ENCODE results near the gene OGDHL.
"Not testable (repeated sequence)": the region's sequence is repeated elsewhere in the genome, so short reads cannot be mapped to it uniquely, and the experiment has no call there.

Gene OGDHL

DNA sequence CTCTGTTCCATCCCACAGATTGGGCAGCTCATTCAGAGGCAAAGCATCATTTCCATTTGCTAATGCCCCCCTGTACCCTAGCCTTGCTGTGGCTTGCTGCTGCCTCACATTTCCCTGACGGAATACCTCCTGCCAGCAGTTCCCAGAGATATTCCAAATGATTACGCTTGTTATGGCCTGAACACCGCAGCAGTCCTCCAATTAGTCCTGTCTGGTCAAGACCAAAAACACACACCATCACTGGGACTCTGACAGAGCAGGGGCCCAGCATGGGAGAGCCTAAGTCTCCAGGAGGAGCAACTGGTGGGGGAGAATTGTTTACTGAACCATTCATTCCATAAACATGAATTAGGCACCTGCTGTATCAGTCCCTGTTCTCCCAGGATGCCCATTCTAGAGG lies 6.1 kb downstream of the OGDHL start:
- FAIRE-seq = no peak

GRCh38 chr10:49754951-49755350 lies 7.2 kb downstream of the OGDHL start:
- not testable (repeated sequence) for FAIRE-seq

DNA sequence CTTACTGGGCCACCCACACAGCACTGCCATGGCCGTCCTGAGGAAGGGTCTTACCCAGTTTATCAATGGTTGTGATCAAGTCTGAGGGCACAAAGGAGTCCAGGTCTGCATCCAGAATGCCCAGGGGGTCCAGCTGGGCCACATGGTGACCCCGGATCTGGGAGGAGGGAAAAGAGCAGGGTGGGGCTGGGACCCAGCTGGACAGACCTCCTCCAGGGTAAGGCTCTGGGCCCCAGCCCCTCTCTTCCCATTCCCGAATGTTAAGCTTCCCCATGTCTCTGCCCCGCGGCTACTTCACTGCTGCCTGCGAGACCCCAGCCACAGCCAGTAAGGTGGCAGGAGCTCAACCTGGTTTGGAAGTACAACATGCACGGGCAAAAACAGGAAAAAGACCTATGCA lies 9.5 kb downstream of the OGDHL start:
- no peak for FAIRE-seq

DNA sequence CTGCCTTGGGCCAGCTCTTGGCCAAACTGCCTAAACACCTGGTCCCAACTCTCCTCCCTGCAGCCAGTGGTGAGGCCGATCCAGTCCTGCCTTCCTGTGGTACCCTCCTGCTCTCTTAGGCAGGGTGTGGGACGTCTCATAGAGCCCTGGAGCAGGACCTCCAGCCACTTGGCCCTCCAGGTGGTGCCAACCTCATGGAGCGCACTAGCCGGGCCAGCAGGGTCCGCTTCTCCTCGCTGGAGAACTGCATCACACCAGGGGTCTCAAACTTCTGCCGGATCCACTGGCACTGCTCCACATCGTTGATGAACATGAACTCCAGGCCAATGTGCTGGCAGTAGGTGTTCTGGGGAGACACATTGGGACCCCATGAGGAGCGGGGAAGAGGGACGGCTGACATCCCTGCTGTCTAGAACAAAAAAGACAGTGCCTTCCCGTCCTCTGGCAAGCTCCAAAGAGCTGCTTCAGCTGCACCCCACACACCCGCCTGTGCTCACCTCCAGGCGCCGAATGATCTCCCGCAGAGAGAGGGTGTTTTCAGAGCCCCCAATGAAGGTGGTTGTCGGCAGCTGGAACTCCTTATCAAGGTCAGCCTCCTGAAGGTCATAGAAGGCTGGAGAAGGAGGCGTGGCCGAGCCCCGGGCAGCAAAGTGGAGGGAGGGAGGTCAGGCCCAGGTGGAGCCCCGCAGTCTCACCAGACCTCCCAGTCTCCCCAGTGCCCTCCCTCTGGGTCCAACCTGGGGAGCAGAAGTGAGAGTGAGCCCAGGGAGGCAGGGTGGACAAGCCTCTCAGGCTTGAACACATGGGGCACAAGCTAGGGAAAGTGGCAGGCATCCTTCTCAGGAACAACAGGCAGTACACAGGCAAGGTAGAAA lies 10.2 kb downstream of the OGDHL start:
- no peak for FAIRE-seq

DNA sequence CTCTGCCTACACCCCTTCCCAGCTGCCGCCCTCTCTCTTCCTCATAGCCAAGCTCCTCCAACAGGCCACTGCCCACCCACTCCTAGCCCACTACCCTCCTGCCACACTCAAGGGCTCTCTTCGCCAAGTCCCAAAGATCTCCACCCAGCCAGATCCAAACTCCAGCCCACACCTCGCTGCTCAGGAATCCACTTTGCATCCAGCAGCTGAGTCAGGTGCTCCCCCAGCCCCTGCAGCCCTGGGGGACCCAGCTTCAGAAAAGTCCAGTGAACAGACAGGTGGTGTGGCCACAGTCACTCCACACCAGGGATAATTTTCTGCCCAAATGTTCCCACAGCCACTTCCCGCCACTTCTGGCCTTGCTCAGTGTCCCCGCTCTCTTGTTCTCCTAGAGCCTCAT lies 10.9 kb downstream of the OGDHL start:
- no peak for FAIRE-seq

GRCh38 chr10:49750546-49750945 lies 11.6 kb downstream of the OGDHL start:
- no peak for FAIRE-seq

- FAIRE-seq = no peak
Measured at GRCh38 chr10:49749556-49750491, 12.3 kb downstream of the OGDHL start.

GRCh38 chr10:49749144-49749543 lies 13.0 kb downstream of the OGDHL start:
- no peak for FAIRE-seq

GRCh38 chr10:49748006-49748405 lies 14.1 kb downstream of the OGDHL start:
- no peak for FAIRE-seq

DNA sequence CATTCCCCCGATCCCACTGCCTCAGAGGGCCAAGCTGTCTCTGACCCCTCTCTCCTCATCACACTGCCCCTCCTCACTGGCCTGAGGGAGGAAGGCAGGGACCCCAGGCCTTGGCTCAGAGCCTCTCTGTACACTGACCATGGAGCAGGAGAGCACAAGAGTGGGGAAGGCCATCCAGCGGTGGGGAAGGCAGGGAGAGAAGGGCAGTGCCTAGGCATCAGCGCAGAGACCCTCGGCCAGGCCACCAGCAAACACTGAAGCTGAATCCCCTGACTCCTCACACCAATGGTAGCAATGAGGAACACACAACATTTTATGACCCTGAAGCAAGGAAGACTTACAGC lies 14.8 kb downstream of the OGDHL start:
- no peak for FAIRE-seq

- FAIRE-seq = no peak
Measured at GRCh38 chr10:49746626-49747302, 15.4 kb downstream of the OGDHL start.

DNA sequence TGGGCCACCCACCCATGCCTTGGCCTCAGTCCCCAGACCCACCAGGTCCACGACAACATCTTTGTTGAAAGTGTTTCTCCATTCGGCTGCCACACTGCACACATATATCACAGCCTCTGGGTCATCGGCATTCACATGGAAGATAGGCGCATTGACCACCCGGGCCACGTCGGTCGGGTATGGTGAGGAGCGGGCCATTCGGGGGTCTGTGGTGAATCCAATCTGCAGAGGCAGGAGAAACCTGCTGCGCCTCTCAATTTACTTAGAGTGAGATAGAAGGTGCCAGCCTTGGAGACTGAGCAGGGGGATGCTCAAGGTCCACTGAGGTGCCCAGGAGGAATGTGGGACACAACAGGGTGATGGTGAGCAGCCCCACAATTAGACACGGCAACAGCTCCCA lies 16.4 kb downstream of the OGDHL start:
- no peak for FAIRE-seq

DNA sequence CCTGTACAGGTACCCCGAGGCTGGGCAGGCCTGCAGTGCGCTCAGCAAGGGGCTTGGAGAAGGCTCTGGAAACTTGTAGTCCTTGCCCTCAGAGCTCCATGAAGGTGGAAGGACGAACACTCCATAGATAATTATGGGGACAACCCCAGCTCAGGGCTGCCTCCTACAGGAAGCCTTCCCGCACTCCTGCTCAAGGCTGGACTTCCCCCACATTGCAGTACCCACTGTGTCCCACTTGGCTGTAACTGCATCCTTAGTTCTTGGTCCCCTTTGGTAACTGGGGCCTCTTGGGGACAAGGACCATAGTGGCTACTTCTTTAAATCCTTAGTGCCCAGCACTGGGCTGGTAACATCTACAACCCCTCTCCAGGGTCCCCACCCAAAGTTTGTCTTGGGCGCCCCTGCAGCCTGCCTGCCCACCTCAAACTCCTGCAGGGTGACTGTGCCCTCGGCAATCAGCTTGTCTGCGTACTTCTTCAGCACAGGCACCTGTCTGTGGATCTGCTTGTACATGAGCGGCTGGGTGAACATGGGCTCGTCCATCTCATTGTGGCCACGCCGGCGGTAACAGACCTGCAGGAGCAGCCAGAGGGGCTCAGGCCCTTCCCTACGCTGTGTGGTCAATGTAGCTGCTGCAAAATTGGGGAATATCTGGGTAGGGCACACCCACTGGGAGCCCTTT lies 17.1 kb downstream of the OGDHL start:
- no peak for FAIRE-seq

DNA sequence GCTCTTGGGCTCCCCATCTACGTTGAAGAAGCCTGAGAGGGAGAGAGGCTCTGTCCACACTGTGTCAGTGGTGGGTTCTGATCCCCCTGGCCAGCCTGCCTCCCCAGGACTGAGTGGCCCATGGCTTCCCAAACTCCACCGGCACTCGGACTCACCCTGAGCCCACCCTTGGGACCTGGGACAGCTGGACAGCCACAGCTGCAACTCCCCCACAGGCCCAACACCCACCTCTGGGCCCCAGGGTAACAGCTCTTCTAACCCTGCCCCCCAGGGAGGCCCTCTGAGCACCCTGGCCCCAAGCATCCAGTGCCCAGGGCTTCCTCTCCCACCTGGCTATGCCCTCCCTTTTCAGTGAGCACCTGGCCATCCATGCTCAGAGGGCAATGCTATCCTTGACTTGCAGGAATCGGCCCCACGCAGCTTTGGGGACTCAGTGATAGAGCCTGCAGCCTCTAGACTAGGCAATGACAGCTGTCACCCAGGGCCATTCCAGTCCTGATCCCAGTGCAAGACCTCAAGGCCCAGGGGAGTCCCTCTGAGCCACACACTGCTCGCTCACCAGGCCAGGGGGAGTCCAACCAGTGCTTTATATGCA lies 17.9 kb downstream of the OGDHL start:
- no peak for FAIRE-seq

DNA sequence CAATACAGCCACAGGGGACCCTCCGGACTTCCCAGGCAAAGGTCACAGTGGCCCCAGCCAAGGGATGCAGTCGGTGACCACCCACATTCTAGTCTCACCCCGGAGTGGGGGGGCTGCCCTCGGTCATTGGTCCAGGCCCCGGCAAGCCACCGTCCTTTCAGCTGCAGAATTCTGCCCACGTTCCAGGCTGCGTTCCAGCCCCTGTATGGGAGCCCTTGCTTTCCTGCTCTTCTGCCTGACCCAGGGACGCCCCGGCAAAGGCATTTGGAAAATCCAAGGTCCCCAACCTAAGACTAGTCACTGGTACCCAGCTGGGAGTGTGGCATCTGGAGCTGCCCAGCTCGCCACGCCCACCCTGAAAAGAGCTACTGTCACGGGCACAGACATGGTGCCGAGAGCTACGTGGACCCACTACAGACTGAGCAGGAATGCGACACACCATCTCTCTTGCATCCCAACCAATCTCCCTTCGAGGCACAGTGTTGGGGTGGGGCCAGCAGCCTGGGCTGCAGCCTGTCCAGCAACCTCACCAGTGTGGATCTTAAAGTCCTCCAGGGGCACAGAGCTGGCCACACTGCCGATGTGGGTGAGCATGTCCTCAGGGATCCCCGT lies 18.6 kb downstream of the OGDHL start:
- FAIRE-seq = no peak

DNA sequence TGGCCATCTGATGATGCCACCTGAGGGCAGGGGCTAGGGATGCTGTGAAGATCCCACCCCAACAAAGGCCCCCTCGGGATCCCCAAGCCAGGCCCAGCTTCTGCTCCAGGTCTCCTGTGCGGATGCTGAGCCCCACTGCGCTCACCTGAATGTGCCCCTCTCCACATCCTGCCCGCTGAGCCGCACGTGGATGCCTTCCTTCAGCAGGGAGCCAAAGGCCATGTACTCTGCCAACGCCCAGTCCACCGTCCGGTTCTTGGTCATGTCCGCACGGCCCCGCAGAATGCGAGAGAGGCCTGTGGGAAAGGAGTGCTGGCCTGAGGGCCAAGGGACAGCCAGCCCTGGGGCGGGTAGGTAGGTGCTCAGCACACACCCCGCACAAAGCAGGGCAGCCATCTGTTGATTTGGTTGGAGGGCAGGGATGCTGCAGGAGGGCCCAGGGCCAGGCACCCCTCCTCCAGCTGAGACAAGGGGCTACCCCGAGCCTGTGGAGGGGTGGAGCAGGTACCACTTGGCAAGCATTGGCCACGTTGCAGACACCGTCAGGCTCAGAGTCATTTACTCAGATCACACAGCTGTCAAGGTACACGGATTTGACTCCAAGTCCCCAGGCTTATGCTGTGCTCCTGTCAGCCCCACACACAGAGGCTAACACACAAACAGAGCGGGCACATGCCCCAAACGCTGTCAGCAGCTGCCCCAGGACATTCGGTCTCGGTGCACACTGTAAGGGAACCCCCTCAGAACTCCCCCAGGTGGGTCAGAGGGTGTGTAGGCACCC lies 19.2 kb downstream of the OGDHL start:
- FAIRE-seq = no peak

DNA sequence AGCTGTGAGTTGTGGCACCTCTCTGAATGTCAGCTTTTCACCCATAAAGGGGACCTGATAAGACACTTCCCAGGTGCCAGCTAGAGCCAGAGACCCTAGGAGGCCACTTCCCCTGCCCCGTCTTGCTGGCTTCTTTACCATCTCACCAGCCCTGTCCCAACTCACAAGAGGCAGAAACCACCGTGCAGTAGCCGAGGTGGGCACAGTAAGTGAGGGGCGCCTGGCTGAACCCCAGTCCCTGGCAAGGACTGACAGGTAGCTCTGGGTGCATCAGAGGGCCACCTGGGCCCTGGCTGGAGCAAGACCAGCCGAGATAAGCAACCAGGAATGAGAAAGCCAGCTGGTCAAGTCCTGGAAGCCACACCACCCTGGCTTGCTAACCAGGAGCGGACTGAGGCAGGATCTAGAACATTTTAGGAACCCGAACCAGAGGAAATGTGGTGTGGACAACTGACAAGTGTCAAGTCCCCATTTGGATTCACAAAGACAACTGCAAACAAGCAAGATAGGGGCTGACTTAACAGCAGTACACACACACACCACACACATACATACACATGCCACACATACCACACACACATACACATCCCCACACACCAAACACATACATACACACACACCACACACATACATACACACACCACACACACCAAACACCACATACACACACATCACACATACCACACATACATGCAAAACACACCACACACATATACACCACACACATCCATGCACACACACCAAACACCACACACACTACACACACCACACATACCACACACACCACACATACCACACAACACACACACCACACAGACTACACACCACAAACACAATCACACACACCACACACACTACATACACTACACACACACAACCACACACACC lies 20.8 kb downstream of the OGDHL start:
- no peak for FAIRE-seq

GRCh38 chr10:49740346-49741107 lies 21.6 kb downstream of the OGDHL start:
- FAIRE-seq = no peak

GRCh38 chr10:49739426-49739825 lies 22.7 kb downstream of the OGDHL start:
- FAIRE-seq = no peak

Data from G401.6 (cell line).